C4-2B (cell line): Measurements from ENCODE around the gene ABCD3.

ENCODE experiments used
- CTCF ChIP-seq: fragments of 450-650 bp; conservative IDR thresholded peaks from 2 replicates; pipeline ENCODE4 v1.5.1; 2017; ENCODE audit warnings: mild to moderate bottlenecking
- ZFX ChIP-seq: fragments of 450-650 bp; IDR thresholded peaks from 2 replicates; pipeline ENCODE4 v1.6.1; 2017

GRCh38 chr1:94562519-94563260 is 144.5 kb downstream of the ABCD3 start:
- TF ChIP-seq CTCF (no peak), ZFX (no peak)
